ENCODE measurements around the gene VTI1B. TPM values are rescaled to one million over a fixed set of nuclear protein-coding genes. Genes with fewer than 3 reads are reported as not detected.

Gene VTI1B, protein sequence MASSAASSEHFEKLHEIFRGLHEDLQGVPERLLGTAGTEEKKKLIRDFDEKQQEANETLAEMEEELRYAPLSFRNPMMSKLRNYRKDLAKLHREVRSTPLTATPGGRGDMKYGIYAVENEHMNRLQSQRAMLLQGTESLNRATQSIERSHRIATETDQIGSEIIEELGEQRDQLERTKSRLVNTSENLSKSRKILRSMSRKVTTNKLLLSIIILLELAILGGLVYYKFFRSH
- polyA plus RNA-seq (2011; rRNA removed) = 77.2 and 102 TPM in 2 replicates
- polyA plus RNA-seq (2012; cell fraction: cytosol; rRNA removed) = 35.2 and 38.6 TPM in 2 replicates
- 6.8 and 10.1 TPM in 2 replicates for polyA plus RNA-seq (2012; cell fraction: nucleus; rRNA removed)
- 77.5 to 89.1 TPM (median 81.9 TPM) in 3 replicates for polyA plus RNA-seq (2017; fragmentation: RNase III; extraction: RNeasy Plus Mini Kit Qiagen cat#74134 plus additional on column Dnase treatment)
- polyA minus RNA-seq (2011; rRNA and poly(A)+ RNA removed) = 42.7 and 47.2 TPM in 2 replicates

DNA sequence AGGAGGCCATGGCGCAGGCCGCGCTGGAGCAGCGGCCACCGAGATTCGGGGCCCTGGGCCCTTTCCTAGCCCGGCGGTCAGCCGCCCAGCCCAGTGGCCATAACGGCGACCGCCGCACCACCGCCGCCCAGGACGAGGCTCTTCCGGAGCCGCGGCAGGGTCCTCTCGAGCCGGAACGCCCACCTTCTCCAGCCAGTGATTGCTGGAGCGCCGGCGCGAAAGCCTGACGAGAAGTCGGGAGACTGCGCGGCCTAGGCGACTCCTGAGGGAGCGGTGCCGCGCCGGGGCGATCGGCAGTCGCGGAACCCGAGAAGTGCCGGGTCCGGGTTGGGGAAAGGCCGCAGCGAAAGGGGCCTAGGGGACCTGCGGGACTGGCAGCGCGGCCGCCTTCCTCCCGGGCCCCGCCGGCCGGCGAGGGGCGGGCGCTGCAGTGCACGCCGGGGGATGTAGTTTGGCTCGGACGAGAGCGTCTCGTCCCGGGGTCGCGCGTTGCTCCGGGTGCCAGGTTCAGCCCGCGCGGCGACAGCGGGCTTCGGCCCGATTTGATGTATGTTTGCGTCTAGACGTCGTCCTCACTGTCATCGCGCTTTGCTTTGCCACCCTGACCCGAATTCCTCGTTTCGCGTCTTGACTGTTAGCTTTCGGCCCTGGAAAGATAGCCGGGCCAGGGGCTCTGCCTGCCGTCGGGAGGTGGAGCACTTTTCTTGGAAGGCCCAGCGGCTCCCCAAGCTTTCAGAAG is at the start of gene VTI1B:
Gene VTI1B, minus strand, starts transcription at position 153 of the 739 bp plus-strand sequence. Its CDS starts 143 bp downstream, at position 10.
- FAIRE-seq = no peak
- peak within 1 kb of the TSS; percentile 97 for H3K4me3 ChIP-seq
- peak; percentile 96 for ATAC-seq
- peaks cover 26% of the 10 kb centered on the region; the same call in 2 of the 3 replicates for H3K4me1 ChIP-seq
- ChIA-PET CTCF (interaction anchor here (0.6 to 20.0 kb wide), 13 partner anchors 8 to 208 kb away, joined by 3 to 243 read pairs (median 4); partner anchors contain the start of gene RDH11), POLR2A (interaction anchor here (0.6 to 3.3 kb wide), 6 partner anchors 16 to 83 kb away, joined by 3 to 21 read pairs (median 4); partner anchors contain the start of genes ARG2 and RDH11)
- H3K4me2 ChIP-seq = peak within 1 kb of the TSS; percentile 96
- peak; percentile 74 to 81 for DNase-seq (ENCODE audit: low read depth in 1 of 2, low spot score in 1 of 2)
- 2% methylated on average over 41 of the region's 87 CpGs for WGBS (ENCODE audit: missing lambda C conversion rate)
- H3K9me3 ChIP-seq = no peaks in the 10 kb centered on the region
- peak within 1 kb of the TSS; percentile 96 to 99 for H3K27ac ChIP-seq
- no peak for TF ChIP-seq CHD4 (IDR thresholded peaks at IDR 0.05; ENCODE audit: borderline replicate concordance)
- no peak for TF ChIP-seq CHD2 (IDR thresholded peaks at IDR 0.05; ENCODE audit: low read length, partially characterized antibody)
- TF ChIP-seq PHF8 (IDR thresholded peaks at IDR 0.05; ENCODE audit: borderline replicate concordance, low read depth) = peak; percentile 79
- no peak for TF ChIP-seq MYC (IDR thresholded peaks at IDR 0.05; ENCODE audit: borderline replicate concordance, low read length)
- TF ChIP-seq TFCP2L1 (CRISPR knock-in tag; IDR thresholded peaks at IDR 0.05) = peak; percentile 76; the same call in 1 of the 2 replicates
- TF ChIP-seq, protein P1, sequence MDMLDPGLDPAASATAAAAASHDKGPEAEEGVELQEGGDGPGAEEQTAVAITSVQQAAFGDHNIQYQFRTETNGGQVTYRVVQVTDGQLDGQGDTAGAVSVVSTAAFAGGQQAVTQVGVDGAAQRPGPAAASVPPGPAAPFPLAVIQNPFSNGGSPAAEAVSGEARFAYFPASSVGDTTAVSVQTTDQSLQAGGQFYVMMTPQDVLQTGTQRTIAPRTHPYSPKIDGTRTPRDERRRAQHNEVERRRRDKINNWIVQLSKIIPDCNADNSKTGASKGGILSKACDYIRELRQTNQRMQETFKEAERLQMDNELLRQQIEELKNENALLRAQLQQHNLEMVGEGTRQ (IDR thresholded peaks at IDR 0.05) = no peak
- TF ChIP-seq, protein P2, sequence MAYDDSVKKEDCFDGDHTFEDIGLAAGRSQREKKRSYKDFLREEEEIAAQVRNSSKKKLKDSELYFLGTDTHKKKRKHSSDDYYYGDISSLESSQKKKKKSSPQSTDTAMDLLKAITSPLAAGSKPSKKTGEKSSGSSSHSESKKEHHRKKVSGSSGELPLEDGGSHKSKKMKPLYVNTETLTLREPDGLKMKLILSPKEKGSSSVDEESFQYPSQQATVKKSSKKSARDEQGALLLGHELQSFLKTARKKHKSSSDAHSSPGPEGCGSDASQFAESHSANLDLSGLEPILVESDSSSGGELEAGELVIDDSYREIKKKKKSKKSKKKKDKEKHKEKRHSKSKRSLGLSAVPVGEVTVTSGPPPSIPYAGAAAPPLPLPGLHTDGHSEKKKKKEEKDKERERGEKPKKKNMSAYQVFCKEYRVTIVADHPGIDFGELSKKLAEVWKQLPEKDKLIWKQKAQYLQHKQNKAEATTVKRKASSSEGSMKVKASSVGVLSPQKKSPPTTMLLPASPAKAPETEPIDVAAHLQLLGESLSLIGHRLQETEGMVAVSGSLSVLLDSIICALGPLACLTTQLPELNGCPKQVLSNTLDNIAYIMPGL (CRISPR knock-in tag; IDR thresholded peaks at IDR 0.05; ENCODE audit: borderline replicate concordance) = no peak
- TF ChIP-seq HOXB5 (CRISPR knock-in tag; IDR thresholded peaks at IDR 0.05) = no peak
- TF ChIP-seq, protein P3, sequence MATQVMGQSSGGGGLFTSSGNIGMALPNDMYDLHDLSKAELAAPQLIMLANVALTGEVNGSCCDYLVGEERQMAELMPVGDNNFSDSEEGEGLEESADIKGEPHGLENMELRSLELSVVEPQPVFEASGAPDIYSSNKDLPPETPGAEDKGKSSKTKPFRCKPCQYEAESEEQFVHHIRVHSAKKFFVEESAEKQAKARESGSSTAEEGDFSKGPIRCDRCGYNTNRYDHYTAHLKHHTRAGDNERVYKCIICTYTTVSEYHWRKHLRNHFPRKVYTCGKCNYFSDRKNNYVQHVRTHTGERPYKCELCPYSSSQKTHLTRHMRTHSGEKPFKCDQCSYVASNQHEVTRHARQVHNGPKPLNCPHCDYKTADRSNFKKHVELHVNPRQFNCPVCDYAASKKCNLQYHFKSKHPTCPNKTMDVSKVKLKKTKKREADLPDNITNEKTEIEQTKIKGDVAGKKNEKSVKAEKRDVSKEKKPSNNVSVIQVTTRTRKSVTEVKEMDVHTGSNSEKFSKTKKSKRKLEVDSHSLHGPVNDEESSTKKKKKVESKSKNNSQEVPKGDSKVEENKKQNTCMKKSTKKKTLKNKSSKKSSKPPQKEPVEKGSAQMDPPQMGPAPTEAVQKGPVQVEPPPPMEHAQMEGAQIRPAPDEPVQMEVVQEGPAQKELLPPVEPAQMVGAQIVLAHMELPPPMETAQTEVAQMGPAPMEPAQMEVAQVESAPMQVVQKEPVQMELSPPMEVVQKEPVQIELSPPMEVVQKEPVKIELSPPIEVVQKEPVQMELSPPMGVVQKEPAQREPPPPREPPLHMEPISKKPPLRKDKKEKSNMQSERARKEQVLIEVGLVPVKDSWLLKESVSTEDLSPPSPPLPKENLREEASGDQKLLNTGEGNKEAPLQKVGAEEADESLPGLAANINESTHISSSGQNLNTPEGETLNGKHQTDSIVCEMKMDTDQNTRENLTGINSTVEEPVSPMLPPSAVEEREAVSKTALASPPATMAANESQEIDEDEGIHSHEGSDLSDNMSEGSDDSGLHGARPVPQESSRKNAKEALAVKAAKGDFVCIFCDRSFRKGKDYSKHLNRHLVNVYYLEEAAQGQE (IDR thresholded peaks at IDR 0.05) = peak; percentile 62; the same call in 1 of the 2 replicates
- TF ChIP-seq POLR2A (IDR thresholded peaks at IDR 0.05; ENCODE audit: low read length) = peak; percentile 58
- no peak for TF ChIP-seq SREBF2 (IDR thresholded peaks at IDR 0.05)
- TF ChIP-seq CBX2 (IDR thresholded peaks at IDR 0.05; ENCODE audit: borderline replicate concordance, low read depth) = no peak
- TF ChIP-seq, protein P4, sequence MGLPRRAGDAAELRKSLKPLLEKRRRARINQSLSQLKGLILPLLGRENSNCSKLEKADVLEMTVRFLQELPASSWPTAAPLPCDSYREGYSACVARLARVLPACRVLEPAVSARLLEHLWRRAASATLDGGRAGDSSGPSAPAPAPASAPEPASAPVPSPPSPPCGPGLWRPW (IDR thresholded peaks at IDR 0.05) = no peak
- no peak for TF ChIP-seq ZSCAN20 (CRISPR knock-in tag; IDR thresholded peaks at IDR 0.05)
- no peak for TF ChIP-seq RNF2 (IDR thresholded peaks at IDR 0.05; ENCODE audit: borderline replicate concordance, low read depth)
- no peak for TF ChIP-seq NFE2L2 (conservative IDR thresholded peaks at IDR 0.05; ENCODE audit: low read length)
- TF ChIP-seq, protein P5, sequence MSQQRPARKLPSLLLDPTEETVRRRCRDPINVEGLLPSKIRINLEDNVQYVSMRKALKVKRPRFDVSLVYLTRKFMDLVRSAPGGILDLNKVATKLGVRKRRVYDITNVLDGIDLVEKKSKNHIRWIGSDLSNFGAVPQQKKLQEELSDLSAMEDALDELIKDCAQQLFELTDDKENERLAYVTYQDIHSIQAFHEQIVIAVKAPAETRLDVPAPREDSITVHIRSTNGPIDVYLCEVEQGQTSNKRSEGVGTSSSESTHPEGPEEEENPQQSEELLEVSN (IDR thresholded peaks at IDR 0.05; ENCODE audit: borderline replicate concordance, low read depth) = peak; percentile 22; the same call in 1 of the 2 replicates
- TF ChIP-seq ZNF302 (CRISPR knock-in tag; IDR thresholded peaks at IDR 0.05) = no peak
- TF ChIP-seq RFX5 (IDR thresholded peaks at IDR 0.05) = 0 out of 2 replicates have a peak, but pooled peaks have one; percentile 18
- no peak for TF ChIP-seq JUNB (IDR thresholded peaks at IDR 0.05)
- TF ChIP-seq, protein P6, sequence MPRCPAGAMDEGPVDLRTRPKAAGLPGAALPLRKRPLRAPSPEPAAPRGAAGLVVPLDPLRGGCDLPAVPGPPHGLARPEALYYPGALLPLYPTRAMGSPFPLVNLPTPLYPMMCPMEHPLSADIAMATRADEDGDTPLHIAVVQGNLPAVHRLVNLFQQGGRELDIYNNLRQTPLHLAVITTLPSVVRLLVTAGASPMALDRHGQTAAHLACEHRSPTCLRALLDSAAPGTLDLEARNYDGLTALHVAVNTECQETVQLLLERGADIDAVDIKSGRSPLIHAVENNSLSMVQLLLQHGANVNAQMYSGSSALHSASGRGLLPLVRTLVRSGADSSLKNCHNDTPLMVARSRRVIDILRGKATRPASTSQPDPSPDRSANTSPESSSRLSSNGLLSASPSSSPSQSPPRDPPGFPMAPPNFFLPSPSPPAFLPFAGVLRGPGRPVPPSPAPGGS (IDR thresholded peaks at IDR 0.05) = peak; percentile 68
- no peak for TF ChIP-seq FOSB (CRISPR knock-in tag; IDR thresholded peaks at IDR 0.05)
- no peak for TF ChIP-seq RCOR1 (IDR thresholded peaks at IDR 0.05; ENCODE audit: low read depth, low read length)
- TF ChIP-seq, protein P7, sequence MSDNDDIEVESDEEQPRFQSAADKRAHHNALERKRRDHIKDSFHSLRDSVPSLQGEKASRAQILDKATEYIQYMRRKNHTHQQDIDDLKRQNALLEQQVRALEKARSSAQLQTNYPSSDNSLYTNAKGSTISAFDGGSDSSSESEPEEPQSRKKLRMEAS (IDR thresholded peaks at IDR 0.05) = peak; percentile 19; the same call in 1 of the 2 replicates
- TF ChIP-seq JUN (IDR thresholded peaks at IDR 0.05) = peak; percentile 96 to 98
- no peak for TF ChIP-seq TP53 (CRISPR knock-in tag; IDR thresholded peaks at IDR 0.05)
- TF ChIP-seq KDM1A (IDR thresholded peaks at IDR 0.05; ENCODE audit: low read depth) = no peak

Data from A549 (cell line).